B cell (primary cell): Measurements from ENCODE around the gene ABCC3.

ENCODE experiments used
- EZH2 ChIP-seq: IDR thresholded peaks from 2 replicates; pipeline ENCODE4 v1.6.1; 2012; ENCODE audit warnings: borderline replicate concordance, low read depth, mild to moderate bottlenecking, moderate library complexity, low read length; ENCODE audit not compliant: insufficient read depth, poor library complexity, severe bottlenecking
- TF ChIP-seq, protein P1 (sequence below): fragments of 200-600 bp; IDR thresholded peaks from one replicate; pipeline ENCODE4 v1.8.0; 2022; ENCODE audit warnings: antibody characterized with exemption, mild to moderate bottlenecking

DNA sequence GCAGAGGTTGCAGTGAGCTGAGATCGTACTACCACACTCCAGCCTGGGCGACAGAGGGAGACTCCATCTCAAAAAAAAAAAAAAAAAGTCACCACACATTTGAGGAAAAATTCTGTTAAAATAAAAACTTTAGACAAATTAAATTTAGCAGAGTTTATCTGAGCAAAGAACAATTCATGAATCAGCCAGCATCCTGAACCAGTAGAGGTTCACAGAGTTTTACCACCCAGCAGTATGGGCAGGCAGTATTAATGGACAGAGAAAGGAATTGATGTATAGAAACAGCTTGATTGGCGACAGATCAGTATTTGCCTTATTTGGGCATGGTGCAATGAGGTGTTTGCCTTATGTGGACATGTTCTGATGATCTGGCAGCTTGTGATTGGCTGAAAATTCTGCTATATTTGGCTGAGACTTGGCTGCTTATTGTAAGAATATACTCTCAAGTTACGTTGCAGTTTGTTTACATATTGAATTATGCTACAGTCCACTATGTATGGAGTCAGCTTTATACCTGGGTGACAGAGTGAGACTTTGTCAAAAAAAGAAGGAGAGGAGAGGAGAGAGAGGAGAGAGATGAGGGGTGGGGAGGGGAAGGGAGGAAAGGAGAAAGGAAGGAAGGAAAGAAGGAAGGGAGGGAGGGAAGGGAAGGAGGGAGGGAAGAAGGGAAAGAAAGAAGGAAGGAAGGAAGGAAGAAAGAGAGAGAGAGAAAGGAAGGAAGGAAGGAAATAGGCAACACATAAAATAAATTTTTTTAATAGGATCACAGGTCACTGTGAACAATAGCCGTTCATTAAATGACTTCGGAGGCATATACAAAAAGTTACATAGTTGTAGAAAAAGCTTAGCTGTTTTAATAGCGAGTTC lies 14.6 kb downstream of the ABCC3 start:
- no peak for TF ChIP-seq EZH2
- TF ChIP-seq, protein P1, sequence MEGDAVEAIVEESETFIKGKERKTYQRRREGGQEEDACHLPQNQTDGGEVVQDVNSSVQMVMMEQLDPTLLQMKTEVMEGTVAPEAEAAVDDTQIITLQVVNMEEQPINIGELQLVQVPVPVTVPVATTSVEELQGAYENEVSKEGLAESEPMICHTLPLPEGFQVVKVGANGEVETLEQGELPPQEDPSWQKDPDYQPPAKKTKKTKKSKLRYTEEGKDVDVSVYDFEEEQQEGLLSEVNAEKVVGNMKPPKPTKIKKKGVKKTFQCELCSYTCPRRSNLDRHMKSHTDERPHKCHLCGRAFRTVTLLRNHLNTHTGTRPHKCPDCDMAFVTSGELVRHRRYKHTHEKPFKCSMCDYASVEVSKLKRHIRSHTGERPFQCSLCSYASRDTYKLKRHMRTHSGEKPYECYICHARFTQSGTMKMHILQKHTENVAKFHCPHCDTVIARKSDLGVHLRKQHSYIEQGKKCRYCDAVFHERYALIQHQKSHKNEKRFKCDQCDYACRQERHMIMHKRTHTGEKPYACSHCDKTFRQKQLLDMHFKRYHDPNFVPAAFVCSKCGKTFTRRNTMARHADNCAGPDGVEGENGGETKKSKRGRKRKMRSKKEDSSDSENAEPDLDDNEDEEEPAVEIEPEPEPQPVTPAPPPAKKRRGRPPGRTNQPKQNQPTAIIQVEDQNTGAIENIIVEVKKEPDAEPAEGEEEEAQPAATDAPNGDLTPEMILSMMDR: no peak
